HEK293 (cell line): Measurements from ENCODE around the gene PLPPR1.

Source experiments
- ZBTB20 ChIP-seq: fragments of 450-650 bp; formaldehyde crosslinking; IDR thresholded peaks from 2 replicates; pipeline ENCODE4 v1.5.1; 2016; ENCODE audit warnings: missing biosample characterization, missing genetic modification characterization
- ZIC2 ChIP-seq: fragments of 450-650 bp; formaldehyde crosslinking; IDR thresholded peaks from 2 replicates; pipeline ENCODE4 v1.5.1; 2016; ENCODE audit warnings: missing biosample characterization, missing genetic modification characterization
- ZNF146 ChIP-seq: fragments of 450-650 bp; formaldehyde crosslinking; IDR thresholded peaks from 2 replicates; pipeline ENCODE4 v1.5.1; 2016; ENCODE audit warnings: missing biosample characterization, missing genetic modification characterization
- ZNF155 ChIP-seq: fragments of 450-650 bp; formaldehyde crosslinking; IDR thresholded peaks from 2 replicates; pipeline ENCODE4 v1.5.1; 2016; ENCODE audit warnings: missing biosample characterization, missing genetic modification characterization
- ZNF501 ChIP-seq: fragments of 450-650 bp; formaldehyde crosslinking; IDR thresholded peaks from 2 replicates; pipeline ENCODE4 v1.5.1; 2016; ENCODE audit warnings: missing biosample characterization, missing genetic modification characterization
- ZNF555 ChIP-seq: fragments of 450-650 bp; formaldehyde crosslinking; conservative IDR thresholded peaks from 2 replicates; pipeline ENCODE4 v1.5.1; 2017; ENCODE audit warnings: missing biosample characterization, mild to moderate bottlenecking, missing genetic modification characterization, inconsistent platforms
- ZNF76 ChIP-seq: fragments of 450-650 bp; formaldehyde crosslinking; IDR thresholded peaks from 2 replicates; pipeline ENCODE4; 2016; ENCODE audit warnings: low read depth, missing biosample characterization, missing genetic modification characterization, borderline replicate concordance
- ZSCAN30 ChIP-seq: fragments of 450-650 bp; IDR thresholded peaks from 2 replicates; pipeline ENCODE4 v1.5.1; 2018; ENCODE audit warnings: missing biosample characterization, mild to moderate bottlenecking, missing genetic modification characterization, moderate library complexity
- TF ChIP-seq, protein P1 (sequence below): fragments of 450-650 bp; formaldehyde crosslinking; IDR thresholded peaks from 2 replicates; pipeline ENCODE4 v1.5.1; 2017; ENCODE audit warnings: missing biosample characterization, missing genetic modification characterization
- TF ChIP-seq, protein P2 (sequence below): fragments of 450-650 bp; formaldehyde crosslinking; IDR thresholded peaks from 2 replicates; pipeline ENCODE4 v1.5.1; 2016; ENCODE audit warnings: missing biosample characterization, missing genetic modification characterization

DNA sequence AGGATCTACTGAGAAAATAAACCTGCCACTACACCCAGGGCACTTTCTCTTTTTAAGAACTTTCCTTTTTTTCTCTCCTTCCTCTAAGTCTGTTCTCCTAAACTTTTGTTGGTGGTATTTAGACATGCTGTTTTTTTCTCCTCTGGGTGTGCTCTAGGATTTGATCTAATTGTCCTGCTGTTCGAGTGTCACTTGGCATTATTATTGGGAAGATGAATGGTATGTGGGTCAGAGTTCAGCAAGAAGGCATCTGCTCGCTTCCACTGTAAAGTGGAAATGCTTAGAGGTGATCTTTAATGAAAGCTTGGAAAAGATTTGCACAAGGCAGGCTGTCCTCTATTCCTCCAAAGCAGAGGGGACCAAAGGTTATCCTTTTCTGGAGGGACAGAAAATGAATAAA is 1.3 kb upstream of the PLPPR1 start:
- TF ChIP-seq, protein P1, sequence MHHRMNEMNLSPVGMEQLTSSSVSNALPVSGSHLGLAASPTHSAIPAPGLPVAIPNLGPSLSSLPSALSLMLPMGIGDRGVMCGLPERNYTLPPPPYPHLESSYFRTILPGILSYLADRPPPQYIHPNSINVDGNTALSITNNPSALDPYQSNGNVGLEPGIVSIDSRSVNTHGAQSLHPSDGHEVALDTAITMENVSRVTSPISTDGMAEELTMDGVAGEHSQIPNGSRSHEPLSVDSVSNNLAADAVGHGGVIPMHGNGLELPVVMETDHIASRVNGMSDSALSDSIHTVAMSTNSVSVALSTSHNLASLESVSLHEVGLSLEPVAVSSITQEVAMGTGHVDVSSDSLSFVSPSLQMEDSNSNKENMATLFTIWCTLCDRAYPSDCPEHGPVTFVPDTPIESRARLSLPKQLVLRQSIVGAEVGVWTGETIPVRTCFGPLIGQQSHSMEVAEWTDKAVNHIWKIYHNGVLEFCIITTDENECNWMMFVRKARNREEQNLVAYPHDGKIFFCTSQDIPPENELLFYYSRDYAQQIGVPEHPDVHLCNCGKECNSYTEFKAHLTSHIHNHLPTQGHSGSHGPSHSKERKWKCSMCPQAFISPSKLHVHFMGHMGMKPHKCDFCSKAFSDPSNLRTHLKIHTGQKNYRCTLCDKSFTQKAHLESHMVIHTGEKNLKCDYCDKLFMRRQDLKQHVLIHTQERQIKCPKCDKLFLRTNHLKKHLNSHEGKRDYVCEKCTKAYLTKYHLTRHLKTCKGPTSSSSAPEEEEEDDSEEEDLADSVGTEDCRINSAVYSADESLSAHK (tag by site-specific recombination): no peak
- TF ChIP-seq ZNF155 (tag by site-specific recombination) (no peak), ZSCAN30 (tag by site-specific recombination) (no peak), ZNF146 (no peak), ZIC2 (tag by site-specific recombination) (no peak), ZBTB20 (tag by site-specific recombination) (no peak), ZNF555 (tag by site-specific recombination) (no peak), ZNF76 (tag by site-specific recombination) (no peak), ZNF501 (tag by site-specific recombination) (no peak)
- TF ChIP-seq, protein P2, sequence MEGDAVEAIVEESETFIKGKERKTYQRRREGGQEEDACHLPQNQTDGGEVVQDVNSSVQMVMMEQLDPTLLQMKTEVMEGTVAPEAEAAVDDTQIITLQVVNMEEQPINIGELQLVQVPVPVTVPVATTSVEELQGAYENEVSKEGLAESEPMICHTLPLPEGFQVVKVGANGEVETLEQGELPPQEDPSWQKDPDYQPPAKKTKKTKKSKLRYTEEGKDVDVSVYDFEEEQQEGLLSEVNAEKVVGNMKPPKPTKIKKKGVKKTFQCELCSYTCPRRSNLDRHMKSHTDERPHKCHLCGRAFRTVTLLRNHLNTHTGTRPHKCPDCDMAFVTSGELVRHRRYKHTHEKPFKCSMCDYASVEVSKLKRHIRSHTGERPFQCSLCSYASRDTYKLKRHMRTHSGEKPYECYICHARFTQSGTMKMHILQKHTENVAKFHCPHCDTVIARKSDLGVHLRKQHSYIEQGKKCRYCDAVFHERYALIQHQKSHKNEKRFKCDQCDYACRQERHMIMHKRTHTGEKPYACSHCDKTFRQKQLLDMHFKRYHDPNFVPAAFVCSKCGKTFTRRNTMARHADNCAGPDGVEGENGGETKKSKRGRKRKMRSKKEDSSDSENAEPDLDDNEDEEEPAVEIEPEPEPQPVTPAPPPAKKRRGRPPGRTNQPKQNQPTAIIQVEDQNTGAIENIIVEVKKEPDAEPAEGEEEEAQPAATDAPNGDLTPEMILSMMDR (tag by site-specific recombination): no peak
